ENCODE measurements around the gene PGAM5. TPM values are rescaled to one million over a fixed set of nuclear protein-coding genes. Genes with fewer than 3 reads are reported as not detected.

Gene PGAM5
- total RNA-seq, 1 donor from 2014 or later = 25.4 TPM

DNA sequence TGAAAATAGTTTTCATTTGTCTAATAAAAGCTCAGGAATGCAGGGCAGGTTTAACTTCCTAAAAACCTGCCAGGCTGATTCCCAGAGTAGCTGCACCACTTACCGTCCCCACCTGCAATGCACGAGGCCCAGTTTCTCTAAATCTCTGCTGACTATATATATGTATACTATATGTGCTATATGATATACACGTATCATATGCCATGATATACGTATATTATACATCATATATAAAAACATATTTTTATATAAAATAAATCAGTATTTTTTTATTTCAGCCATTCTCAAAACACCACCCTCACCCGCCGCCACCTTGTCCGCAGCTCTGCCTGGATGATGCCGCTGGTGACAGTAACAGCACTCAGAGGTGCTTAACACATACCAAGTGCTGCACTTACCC, 48.7 kb downstream of the PGAM5 start:
- intact Hi-C loops (cut with DNase I) = no loop called here
- TF ChIP-seq, protein P1, sequence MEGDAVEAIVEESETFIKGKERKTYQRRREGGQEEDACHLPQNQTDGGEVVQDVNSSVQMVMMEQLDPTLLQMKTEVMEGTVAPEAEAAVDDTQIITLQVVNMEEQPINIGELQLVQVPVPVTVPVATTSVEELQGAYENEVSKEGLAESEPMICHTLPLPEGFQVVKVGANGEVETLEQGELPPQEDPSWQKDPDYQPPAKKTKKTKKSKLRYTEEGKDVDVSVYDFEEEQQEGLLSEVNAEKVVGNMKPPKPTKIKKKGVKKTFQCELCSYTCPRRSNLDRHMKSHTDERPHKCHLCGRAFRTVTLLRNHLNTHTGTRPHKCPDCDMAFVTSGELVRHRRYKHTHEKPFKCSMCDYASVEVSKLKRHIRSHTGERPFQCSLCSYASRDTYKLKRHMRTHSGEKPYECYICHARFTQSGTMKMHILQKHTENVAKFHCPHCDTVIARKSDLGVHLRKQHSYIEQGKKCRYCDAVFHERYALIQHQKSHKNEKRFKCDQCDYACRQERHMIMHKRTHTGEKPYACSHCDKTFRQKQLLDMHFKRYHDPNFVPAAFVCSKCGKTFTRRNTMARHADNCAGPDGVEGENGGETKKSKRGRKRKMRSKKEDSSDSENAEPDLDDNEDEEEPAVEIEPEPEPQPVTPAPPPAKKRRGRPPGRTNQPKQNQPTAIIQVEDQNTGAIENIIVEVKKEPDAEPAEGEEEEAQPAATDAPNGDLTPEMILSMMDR (IDR thresholded peaks at IDR 0.05) = no peak
- H3K4me1 ChIP-seq = peaks cover 25% of the 10 kb centered on the region
- no peaks in the 10 kb centered on the region for H3K27me3 ChIP-seq
- ATAC-seq (no peak), DNase-seq (no peak)
- no peak overlapping the region for H3K4me3 ChIP-seq
- no peaks in the 10 kb centered on the region for H3K9me3 ChIP-seq
- H3K27ac ChIP-seq = no peak overlapping the region
- peaks cover 7% of the 10 kb centered on the region for H3K36me3 ChIP-seq

DNA sequence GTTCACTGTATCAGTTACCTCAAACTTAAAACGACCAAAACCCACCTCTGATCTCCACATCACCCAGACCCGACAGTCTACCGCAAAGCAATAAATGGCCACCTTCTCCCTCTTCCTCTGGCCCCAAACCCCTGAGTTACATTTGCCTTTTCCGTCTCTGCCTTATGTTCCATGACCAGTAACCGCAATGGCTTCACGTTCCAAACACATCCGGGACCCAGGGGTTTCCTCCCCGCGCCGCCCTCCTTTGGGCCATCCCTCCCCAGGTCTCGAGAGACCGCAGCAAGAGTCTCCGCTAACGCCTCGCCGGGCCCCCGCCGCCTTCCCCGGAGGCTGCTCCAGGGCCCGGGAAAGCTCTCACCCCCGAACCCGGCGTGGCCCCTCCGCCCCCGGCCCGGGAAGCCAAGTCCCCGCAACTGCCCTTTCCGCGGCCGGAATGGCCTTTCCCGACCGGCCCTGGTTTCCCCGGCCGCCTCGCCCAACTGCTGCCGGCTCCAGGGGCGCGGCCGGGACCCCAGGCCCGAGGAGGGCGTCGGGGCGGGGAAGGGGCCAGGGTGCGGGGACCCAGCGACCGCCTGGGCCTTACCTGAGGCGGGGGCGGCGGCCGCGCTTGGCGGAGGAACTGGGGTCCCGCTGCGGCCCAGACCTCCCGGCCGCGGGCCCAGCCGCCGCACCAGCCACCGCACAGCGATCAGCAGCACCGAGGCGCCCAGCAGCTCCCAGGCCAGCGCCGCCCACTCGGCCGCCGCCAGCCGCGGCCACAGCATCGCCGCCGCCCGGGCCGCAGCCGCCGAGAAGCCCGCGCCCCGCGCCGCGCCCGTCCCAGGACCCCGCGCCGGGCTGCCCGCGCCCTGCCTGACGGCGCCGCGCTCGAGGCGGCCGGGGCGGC, 50.6 kb downstream of the PGAM5 start, which contains the start of gene ANKLE2:
TSS of gene ANKLE2 (minus strand) at position 801 of the 889 bp plus-strand sequence. CDS start at position 767, 34 bp downstream.
- no peaks in the 10 kb centered on the region for H3K27me3 ChIP-seq
- peaks cover 25% of the 10 kb centered on the region for H3K4me1 ChIP-seq
- TF ChIP-seq, protein P1 (IDR thresholded peaks at IDR 0.05) = no peak
- H3K27ac ChIP-seq = peak within 1 kb of the TSS; percentile 97
- H3K4me3 ChIP-seq = peak within 1 kb of the TSS; percentile 74
- DNase-seq (peak; percentile 81), ATAC-seq (peak; percentile 63)
- intact Hi-C loops (cut with DNase I) = no loop called here
- H3K9me3 ChIP-seq = no peaks in the 10 kb centered on the region
- H3K36me3 ChIP-seq = no peaks in the 10 kb centered on the region

DNA sequence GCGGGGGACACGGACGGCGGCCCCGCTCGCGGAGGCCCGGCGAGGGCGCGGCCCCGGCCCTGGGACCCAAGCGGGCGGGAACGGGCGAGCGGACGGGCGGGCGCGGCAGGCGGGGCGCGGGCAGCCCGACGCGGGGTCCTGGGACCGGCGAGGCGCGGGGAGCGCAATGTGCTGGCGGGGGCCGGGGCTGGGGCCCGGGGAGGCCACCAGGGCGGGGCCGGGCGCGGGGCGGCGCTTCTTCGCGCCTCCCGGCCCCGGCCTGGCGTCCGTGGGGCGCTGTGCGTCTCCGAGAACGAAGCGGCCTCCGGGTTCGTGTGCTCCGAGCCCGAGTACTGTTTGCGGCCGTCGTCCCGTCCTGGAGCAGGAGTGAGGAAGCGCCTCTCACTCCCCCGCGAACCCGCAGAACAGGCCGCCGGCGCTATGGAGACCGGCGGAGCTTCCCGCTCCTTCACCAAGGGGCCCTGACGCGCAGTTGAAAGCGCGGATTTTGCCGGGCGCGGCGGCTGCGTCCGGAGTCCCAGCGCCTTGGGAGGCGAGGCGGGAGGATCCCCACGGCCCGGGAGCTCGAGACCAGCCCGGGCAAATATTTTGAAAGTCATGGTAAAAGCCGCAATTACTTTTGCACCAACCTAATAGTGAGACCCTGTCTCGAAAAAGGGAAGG, 51.4 kb downstream of the PGAM5 start:
- Histone ChIP-seq H3K9me3 (no peaks in the 10 kb centered on the region), H3K27ac (peak overlapping the region; percentile 97), H3K27me3 (no peaks in the 10 kb centered on the region), H3K4me1 (peaks cover 25% of the 10 kb centered on the region), H3K36me3 (no peaks in the 10 kb centered on the region), H3K4me3 (peak overlapping the region; percentile 70)
- peak; percentile 95 for DNase-seq
- ATAC-seq = peak; percentile 95
- TF ChIP-seq, protein P1 (IDR thresholded peaks at IDR 0.05) = peak; percentile 23
- intact Hi-C loops (cut with DNase I) = no loop called here

DNA sequence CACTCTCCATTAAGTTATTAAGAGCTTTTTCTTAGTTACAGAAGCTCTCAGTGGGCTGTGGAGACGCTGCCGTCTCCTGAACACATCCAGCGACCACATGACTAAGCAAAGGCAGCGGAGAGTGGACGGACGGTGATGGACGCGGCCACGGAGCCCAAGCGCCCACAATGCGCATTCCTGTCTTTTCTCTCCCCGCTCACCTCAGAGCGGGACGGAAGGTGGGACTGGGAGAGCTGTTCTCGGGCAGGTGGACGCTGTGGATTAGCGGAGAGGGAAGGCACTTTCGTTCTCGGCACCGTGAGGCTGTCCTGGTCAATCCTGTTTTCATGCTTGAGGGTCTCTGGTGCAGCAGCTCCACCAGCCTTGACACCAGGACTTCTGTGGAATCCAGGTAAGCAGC, 53.6 kb downstream of the PGAM5 start:
- no peaks in the 10 kb centered on the region for H3K27me3 ChIP-seq
- ATAC-seq (no peak), DNase-seq (no peak)
- no peaks in the 10 kb centered on the region for H3K36me3 ChIP-seq
- H3K9me3 ChIP-seq = no peaks in the 10 kb centered on the region
- H3K27ac ChIP-seq = no peak overlapping the region
- H3K4me3 ChIP-seq = no peak overlapping the region
- TF ChIP-seq, protein P1 (IDR thresholded peaks at IDR 0.05) = no peak
- intact Hi-C loops (cut with DNase I) = no loop called here
- H3K4me1 ChIP-seq = peaks cover 29% of the 10 kb centered on the region

DNA sequence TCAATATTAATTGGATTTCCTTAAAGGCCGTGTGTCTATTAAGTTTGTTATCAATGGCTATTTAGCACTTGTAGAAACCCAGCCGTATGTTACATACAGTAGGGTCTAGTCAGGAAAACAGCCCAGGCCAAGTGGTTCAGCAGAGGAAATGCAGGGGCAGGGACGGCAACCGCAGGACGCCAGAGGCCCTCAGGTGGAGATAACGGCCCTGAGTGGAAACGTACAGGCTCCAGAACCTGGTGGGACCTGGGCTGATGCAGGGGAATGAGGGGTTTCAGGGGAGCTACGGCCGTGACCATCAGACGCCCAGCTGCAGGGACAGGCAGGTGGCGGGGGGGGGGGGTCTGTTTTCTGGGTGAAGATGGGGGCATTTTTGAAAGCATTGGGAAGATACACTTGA, 54.7 kb downstream of the PGAM5 start:
- Histone ChIP-seq H3K4me1 (peaks cover 18% of the 10 kb centered on the region), H3K27ac (no peak overlapping the region), H3K4me3 (no peak overlapping the region), H3K36me3 (peaks cover 7% of the 10 kb centered on the region), H3K27me3 (no peaks in the 10 kb centered on the region), H3K9me3 (no peaks in the 10 kb centered on the region)
- ATAC-seq (no peak), DNase-seq (no peak)
- intact Hi-C loops (cut with DNase I) = no loop called here
- TF ChIP-seq, protein P1 (IDR thresholded peaks at IDR 0.05) = no peak
